Sigmoid colon (tissue), 4 donors: ENCODE data around the gene SETBP1.

ENCODE experiments used
- POLR2A ChIP-seq, 2 donors: fragments of 450-650 bp; IDR thresholded peaks; one replicate each; pipeline ENCODE4 v1.6.1; 2016; ENCODE audit warnings: antibody characterized with exemption in 2 of 2, mild to moderate bottlenecking in 2 of 2, moderate library complexity in 2 of 2
- POLR2AphosphoS5 ChIP-seq, 4 donors: sonication (generic); formaldehyde crosslinking; IDR thresholded peaks; one replicate each; pipeline ENCODE4 v1.6.1; 2017; ENCODE audit warnings: antibody characterized with exemption in 4 of 4
- TF ChIP-seq, protein P1 (sequence below), 4 experiments: fragments of 450-650 bp in 3 of 4; fragments of 200-600 bp in 1 of 4; IDR thresholded peaks; one replicate each; pipeline ENCODE4 v1.5.1; 2016 to 2019; ENCODE audit warnings: antibody characterized with exemption in 4 of 4, mild to moderate bottlenecking in 3 of 4, moderate library complexity in 2 of 4

DNA sequence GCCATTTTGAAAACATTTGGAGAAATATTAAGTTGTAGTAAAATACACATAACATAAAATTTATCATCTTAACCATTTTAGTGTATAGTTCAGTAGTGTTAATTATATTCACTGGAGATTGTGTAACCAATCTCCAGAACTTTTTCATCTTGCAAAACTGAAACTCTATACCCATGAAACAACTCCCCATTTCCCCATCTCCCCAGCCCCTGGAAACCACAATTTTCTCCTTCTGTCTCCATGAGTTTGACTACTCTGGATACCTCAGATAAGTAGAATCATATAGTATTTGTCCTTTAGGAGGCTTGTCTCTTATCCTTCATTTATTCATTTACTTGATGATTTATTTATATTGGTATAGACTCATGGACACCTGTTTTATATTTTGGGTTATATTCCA is 392.9 kb downstream of the SETBP1 start:
- TF ChIP-seq, protein P1, sequence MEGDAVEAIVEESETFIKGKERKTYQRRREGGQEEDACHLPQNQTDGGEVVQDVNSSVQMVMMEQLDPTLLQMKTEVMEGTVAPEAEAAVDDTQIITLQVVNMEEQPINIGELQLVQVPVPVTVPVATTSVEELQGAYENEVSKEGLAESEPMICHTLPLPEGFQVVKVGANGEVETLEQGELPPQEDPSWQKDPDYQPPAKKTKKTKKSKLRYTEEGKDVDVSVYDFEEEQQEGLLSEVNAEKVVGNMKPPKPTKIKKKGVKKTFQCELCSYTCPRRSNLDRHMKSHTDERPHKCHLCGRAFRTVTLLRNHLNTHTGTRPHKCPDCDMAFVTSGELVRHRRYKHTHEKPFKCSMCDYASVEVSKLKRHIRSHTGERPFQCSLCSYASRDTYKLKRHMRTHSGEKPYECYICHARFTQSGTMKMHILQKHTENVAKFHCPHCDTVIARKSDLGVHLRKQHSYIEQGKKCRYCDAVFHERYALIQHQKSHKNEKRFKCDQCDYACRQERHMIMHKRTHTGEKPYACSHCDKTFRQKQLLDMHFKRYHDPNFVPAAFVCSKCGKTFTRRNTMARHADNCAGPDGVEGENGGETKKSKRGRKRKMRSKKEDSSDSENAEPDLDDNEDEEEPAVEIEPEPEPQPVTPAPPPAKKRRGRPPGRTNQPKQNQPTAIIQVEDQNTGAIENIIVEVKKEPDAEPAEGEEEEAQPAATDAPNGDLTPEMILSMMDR (IDR thresholded peaks at IDR 0.05) = no peak
- TF ChIP-seq POLR2AphosphoS5 (IDR thresholded peaks at IDR 0.05) (no peak), POLR2A (IDR thresholded peaks at IDR 0.05) (no peak)
